Stimulated activated CD4-positive, alpha-beta T cell treated with anti-CD3 and anti-CD28 coated beads, Interleukin-4, amount 100 ng/mL, for 48 hours (primary cell): Measurements from ENCODE around the gene CEBPB.
"Not testable (repeated sequence)": the region's sequence is repeated elsewhere in the genome, so short reads cannot be mapped to it uniquely, and the experiment has no call there.

Experiments used
- DNase-seq, 2 donors: peaks; one replicate each; pipeline ENCODE4 v3.0.0-alpha.2; 2020; ENCODE audit warnings: low read depth in 2 of 2

Gene CEBPB

DNA sequence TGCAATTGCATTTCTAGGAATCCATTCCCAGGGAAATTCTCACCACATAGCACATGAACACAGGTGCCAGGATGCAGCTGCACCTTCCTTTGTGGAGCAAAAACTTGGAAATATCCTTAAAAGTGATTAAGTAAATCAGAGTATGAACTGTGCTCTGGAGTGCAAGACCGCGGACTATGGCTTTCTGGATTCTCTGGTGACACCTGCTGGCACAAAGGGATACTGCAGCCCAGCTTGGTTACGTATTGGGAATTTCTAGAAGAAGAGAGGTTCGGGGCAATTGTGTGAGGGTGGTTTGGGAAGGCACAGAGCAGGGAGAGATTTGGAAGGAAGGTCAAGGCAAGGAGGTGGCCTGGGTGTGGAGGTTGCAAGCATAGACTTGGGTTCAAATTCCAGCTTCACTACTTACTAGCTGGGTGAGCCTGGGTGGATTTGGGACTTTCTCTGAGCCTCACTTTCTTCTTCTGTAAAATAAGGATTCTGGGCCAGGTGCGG lies 21.3 kb upstream of the CEBPB start:
- peak; percentile 66 to 84 for DNase-seq

DNA sequence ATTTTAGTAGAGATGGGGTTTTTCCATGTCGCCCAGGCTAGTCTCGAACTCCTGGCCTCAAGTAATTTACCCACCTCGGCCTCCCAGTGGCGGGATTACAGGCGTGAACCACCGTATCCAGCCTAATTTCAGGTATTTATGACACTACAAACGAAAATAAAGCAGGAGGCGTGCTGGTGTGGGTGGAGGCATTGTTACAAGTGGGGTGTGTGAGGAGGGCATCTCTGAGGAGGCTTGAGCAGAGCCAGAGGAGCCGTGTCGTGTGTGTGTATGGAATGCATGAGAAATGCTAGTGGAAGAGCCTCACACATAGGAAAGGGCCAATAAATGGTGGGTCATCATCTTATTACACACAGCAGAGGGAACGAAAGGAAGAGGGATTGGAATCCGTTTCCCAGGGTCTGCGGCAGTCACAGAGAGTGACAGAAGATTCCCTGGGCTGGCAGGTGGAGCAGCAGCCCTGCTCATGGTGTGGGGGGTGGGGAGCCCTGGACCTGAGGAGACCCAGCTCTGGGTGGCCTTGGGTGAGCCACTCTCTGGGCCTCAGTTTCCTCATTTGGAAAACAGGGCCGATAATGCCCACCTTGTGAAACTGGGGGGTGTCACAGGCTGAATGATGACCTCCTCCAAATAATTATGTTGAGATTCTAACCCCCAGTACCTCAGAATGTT lies 19.9 kb upstream of the CEBPB start:
- DNase-seq, result no peak

DNA sequence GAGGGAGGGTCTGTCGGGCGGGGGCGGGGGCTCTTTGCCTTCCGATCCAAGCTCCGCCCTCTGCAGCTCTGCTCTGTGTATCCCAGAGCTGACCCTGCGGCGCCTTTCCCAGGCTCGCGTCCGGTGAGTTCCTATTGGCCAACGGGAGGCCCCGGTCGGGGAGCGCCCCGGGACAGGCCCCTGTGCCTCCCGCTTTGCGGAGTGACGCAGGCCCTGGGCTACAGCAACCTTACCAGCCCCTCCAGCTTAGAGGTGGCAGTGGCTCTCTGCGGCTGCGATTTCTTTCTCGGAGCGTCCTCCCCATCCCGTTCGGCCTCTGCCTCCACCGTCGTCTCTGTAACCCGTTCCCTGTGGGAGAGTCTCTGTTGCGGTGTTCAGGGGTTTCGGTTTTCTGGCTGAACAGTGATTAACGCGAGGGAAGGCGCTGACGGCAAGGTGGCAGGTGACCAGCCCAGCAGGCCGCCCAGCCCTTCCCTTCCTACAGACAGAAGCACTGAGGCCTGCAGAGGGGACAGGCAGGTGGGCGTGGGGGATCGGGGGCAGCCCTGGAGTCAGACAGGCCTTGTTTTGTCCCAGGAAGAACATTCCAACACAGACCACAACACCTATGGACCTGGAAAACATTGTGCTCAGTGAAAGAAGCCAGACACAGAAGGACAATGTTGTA lies 18.1 kb upstream of the CEBPB start:
- no peak for DNase-seq

DNA sequence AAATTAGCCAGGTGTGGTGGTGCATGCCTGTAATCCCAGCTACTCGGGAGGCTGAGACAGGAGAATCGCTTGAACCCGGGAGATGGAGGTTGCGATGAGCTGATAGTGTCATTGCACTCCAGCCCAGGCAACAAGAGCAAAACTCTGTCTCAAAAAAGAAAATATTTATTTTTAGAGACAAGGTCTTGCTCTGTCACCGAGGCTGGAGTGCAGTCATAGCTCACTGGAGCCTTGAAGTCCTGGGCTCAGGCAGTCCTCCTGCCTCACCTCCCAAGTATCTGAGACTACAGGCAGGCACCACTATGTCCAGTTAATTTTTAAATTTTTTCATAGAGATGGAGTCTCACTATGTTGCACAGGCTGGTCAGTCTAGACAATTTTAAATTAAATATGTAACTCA lies 16.2 kb upstream of the CEBPB start:
- DNase-seq, result no peak

DNA sequence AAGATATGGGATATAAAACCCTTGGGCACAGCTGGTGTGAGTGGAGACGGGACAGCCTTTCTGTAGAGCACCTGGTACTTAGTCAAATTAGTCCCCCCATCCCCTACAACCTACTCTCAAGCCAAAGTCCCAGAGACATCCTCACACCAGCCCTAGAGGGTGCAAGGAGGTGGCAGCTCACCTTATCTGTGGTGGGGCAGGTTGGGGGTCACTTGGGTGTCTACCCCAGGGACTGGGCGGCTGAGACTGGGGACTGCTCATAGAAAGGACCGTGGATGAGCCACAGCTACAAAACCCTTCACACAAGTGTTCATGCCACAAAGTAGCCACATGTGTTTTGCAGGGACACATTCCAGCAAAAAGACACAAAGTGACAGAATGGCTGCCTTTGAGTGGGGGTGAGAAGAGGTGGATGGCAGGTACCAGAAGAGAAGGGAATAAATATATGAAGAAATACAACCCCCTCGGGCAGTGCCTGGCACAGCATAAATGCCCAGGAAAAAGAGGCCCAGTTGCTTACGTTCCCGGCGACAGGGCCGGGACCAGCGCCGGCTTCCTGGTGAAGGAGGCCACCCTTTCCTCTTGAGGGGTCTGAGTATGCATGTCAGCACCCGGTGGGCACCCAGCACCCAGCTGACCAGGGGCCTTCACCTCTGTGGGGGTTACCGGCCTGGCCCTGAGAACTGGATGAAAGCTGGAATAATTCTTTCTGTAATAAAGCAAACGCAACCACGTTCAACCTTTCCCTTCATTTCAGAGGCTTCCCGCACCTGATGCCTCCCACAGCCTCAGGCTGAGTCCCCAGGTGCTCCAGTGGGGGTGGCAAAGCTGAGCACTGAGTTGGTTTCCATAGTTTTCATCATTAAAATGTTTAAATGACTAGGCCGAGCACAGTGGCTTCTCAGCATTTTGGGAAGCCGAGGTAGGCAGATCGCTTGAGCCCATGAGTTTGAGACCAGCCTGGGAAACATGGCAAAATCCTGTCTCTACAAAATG lies 14.4 kb upstream of the CEBPB start:
- DNase-seq, result no peak

DNA sequence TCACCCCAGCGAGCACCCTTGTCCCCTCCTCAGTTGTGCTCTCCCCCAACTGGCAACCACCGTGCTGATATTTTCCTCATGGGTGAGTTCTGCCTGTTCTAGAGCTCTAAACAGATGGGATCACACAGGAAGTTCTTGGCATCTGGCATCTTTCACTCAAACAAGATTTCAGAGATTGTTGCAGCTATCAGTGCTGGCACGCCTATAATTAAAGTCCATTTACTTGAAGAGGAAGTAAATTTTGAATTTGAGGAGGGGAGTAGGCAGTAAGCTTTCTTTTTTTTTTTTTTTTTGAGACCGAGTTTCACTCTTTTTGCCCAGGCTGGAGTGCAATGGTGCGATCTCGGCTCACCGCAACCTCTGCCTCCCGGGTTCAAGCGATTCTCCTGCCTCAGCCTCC lies 12.0 kb upstream of the CEBPB start:
- DNase-seq, result not testable (repeated sequence)

DNA sequence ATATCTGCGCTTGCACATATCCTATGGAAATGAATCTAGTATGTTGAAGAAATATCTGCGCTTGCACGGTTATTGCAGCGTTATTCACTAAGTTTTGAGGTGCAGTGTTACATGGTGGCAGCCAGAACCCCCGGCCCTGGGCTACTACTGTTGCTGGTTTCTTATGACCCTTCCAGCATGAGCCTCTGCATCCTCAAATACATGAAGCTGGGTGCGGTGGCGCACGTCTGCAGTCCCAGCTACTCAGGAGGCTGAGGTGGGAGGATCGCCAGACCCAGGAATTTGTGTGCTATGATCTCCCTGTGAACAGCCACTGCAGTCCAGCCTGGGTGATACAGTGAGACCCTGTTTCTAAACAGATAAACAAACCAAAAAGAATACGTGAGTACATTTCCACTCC lies 9.3 kb upstream of the CEBPB start:
- DNase-seq, result no peak

DNA sequence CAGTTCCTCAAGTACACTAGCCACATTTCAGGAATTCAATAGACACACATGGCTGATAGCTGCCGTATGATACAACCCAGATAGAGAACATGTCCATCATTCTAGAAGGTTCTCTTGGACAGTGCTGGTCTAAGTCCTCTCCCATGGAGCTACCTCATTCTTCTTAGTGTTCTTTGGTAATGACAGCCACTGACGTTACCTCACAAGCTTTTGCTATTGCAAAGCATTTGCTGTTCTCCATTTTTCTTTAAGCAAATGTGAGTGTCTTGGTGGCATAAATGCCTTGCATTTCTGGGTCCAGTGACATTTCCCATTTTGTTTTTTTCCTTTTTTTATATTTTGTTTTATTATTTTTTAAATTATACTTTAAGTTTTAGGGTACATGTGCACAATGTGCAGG lies 8.3 kb upstream of the CEBPB start:
- no peak for DNase-seq

DNA sequence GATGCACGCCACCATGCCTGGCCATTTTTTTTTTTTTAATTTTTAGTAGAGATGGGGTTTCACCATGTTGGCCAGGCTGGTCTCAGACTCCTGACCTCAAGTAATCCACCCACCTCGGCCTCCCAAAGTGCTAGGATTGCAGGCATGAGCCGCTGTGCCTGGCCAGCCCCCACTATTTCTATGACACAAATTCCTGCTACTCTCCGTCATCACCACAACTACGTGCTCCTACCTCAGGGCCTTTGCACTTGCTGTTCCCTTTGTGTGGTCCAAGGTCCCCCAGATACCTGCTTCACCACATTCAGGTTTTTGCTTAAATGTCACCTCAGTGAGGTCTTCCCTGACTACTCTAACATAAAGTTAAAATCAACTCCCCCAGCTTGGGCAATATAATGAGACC lies 5.2 kb upstream of the CEBPB start:
- DNase-seq, result no peak

DNA sequence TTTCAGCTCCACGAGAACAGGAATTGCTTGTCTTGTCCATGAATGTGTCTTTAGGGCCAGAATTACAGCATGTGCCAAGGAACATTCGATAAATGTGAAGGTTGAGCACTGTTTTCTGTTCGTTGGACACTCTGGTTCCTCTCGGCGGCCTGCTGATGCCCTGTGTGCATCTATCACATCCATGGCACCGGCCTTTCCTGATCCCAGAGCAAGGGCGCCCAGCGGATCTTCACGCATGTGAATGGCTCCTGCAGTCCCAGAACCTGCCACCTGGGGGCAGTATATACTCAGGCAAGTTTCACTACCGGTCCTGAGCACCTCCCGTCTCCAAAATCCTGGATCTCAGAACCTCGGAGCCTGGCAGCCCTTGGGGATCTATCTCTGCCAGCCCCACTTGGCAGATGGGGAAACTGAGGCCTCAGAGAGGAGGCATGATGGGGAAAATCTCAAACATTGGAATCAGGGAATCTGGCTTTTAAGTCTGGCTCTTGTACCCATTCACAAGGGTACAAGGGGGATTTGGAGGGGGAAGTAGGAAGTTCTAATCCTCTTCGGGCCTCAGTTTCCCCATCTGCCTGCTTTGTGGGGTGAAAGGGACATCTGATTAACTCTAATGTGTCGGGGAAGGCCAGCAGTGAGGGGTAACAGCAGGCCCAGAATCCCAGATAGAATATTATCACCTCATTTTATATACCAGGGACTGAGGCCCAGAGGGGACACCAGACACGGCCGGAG lies 4.3 kb upstream of the CEBPB start:
- DNase-seq, result peak; percentile 88 to 97

DNA sequence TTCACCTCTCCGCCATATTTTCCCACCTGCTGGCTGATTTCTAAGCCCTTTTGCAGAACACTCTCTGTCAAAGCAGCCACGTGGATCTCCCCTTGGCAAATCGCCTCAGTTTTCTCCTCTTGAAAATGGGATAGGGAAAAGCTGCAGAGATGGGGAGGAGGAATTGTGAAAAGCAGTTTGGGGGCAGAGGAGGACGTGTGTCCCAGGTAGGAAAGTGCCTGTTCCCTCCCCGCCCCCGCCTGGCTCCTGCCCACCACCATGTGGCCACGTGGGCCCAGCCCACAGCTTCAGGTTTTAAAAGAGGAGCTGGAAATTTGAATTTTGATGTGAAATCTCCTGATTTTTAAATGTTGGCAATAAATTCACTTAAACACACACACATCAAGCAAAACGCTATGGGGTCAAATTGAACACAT lies 3.6 kb upstream of the CEBPB start:
- no peak for DNase-seq

DNA sequence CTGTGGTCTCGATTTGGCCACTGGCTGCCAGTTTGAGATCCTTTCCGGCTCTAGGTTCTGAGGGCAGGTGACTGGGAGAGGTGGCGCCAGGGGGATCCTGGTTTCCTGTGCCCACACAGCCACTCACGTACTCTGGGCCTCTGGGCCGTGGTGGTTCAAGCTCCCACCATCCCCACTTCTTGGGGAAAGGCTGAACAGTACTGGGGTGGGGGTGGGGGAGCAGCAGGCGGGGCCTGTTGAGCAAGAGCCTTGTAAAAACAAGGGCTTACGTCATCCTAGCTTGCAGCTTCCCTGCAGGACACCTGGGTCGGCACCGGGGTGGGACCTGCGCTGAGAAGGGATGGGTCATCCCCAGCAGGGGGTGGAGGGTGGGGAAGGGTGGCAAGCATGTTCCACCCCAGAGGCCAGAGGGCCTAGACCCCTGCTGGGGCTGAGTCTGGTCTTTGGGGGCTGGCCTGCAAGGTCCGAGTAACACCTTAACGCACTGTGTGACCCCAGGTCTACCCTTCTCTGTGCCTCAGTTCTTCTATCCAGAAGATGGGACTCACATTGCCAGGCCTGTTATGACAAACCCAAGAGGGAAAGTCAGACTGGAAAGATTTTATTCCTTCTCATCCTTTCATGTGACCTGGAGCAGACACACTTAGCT lies 3.1 kb upstream of the CEBPB start:
- DNase-seq, result no peak

DNA sequence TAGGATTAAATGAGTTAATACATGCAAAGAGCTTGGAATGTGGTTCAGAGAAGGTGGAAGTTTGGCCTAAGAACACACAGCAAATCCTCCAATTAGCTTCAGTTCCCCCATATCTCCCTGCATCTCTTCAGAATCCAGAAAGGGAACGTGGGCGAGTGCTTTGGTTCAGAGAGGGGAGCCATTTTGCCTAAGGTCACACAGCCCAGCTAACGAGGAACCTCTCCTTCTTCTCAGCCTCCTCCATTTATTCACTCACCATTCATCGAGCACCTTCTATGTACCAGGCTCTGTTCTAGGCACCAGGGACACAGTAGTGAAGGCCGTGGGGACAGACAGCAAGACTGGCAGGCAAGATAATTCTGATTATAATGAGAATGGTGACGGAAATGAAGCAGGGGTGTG lies 2.3 kb upstream of the CEBPB start:
- no peak for DNase-seq

DNA sequence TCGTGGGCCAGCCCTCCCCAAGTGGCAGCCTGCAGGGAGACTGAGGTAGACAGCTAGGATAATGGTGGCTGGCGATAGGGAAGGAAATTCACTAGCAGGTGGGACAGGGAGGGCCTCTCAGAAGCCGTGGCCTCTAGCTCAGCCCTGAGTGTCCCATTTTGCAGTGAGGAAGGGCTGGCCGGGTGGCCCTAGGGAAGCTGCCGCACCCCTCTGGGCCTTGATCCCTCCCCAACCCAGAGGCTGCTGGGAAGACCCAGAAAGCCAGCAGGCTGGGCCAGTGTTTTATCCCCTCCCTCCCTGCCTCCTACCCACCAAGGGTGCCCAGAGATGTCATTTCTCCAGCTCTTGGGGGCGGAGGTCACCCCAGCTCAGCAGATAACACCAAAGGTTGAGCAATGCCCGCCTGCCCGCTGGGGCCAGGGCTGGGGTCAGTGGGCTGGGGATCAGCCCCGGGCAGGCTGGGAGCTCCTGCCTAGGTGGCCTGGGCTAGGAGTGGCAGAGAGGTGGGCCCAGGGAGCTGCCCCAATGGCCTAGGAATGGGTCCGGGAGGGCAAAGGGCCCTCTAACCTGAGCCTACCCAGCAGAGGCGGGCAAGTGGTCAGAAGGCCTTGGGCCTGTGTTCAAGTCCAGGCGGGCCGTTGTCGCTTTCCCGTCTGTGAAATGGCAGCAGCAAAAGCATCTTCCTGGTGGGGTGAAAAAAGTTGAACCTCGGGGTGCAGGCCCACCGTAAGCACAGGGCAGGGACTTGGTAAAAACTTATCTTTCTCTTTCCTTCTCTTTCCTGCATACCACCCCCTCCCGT lies 1.6 kb upstream of the CEBPB start:
- DNase-seq, result no peak

DNA sequence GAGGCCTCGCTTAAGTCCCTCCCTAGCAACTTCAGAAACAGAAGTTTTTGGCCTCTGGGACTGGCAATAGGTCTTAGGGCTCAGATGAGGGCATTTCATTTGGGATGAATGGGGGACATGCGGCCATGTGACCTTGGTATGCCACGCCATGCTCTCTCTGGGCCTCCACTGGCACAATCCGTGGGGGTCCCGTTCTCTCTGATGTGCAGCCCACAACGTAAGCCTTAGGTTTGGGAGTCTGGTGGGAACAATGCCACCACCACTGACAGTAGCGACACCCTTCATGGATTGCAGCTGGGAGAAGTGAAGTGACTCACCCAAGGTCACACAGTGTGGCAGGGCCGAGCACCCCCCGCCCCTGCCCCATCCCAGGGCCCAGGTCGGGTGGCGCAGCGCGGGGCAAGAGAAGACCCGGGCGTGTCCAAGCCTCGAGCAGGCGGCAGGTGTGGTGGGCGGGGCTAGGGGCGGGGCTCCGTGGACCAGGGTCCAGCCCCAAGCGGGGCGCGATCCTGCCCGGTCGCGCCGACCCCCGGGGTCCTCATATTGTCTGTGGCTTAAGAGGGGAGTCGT lies 864 bp upstream of the CEBPB start:
- DNase-seq, result peak; percentile 34 to 39

DNA sequence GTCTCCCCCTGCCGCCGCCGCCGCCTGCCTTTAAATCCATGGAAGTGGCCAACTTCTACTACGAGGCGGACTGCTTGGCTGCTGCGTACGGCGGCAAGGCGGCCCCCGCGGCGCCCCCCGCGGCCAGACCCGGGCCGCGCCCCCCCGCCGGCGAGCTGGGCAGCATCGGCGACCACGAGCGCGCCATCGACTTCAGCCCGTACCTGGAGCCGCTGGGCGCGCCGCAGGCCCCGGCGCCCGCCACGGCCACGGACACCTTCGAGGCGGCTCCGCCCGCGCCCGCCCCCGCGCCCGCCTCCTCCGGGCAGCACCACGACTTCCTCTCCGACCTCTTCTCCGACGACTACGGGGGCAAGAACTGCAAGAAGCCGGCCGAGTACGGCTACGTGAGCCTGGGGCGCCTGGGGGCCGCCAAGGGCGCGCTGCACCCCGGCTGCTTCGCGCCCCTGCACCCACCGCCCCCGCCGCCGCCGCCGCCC lies 474 bp downstream of the CEBPB start:
- peak; percentile 44 to 45 for DNase-seq

DNA sequence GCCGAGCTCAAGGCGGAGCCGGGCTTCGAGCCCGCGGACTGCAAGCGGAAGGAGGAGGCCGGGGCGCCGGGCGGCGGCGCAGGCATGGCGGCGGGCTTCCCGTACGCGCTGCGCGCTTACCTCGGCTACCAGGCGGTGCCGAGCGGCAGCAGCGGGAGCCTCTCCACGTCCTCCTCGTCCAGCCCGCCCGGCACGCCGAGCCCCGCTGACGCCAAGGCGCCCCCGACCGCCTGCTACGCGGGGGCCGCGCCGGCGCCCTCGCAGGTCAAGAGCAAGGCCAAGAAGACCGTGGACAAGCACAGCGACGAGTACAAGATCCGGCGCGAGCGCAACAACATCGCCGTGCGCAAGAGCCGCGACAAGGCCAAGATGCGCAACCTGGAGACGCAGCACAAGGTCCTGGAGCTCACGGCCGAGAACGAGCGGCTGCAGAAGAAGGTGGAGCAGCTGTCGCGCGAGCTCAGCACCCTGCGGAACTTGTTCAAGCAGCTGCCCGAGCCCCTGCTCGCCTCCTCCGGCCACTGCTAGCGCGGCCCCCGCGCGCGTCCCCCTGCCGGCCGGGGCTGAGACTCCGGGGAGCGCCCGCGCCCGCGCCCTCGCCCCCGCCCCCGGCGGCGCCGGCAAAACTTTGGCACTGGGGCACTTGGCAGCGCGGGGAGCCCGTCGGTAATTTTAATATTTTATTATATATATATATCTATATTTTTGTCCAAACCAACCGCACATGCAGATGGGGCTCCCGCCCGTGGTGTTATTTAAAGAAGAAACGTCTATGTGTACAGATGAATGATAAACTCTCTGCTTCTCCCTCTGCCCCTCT lies 1.1 kb downstream of the CEBPB start:
- DNase-seq, result peak in 1 of 2 donors; percentile 43

DNA sequence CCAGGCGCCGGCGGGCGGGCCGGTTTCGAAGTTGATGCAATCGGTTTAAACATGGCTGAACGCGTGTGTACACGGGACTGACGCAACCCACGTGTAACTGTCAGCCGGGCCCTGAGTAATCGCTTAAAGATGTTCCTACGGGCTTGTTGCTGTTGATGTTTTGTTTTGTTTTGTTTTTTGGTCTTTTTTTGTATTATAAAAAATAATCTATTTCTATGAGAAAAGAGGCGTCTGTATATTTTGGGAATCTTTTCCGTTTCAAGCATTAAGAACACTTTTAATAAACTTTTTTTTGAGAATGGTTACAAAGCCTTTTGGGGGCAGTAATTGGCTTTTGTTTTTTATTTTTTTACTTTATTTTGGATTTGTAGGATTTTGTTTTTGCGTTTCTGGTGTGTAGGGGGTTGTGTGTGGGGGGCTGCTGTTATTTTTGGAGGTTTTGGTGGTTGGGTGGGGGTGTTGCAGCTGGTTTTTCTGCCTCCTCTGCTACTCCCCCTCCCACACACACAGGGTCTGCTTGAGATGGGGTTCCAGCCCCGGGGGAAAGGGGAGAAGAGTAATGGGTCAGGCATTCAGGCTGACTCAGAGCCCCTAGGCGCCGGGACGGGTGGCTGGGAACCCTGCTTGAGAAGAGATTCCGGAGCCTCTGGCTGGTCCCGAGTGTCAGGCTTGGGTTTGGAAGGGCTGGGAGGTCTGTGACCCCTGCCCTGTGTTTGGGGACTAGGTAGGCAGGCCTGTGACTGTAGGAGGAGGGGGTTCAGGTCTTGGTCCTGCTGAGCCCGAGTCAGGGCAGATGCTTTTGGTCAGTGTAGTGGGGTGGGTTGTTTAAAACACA lies 2.0 kb downstream of the CEBPB start:
- DNase-seq, result peak; percentile 78 to 79
